WTC11 (cell line): ENCODE results near the gene VPS35L. TPM values are rescaled to one million over a fixed set of nuclear protein-coding genes. Genes with fewer than 3 reads are reported as not detected.

ENCODE experiments used
- ATAC-seq: fragments of 200-7000 bp; cut with Tn5 transposase; 2 replicates; pipeline ENCODE4 v1.10.0; 2021; ENCODE audit warnings: mild to moderate bottlenecking, moderate library complexity
- Bru-seq: library from RNA; stranded (reverse); fragments of 400-500 nt; gene quantifications from one replicate; lab custom pipeline; 2021; lab: Mats Ljungman, UMichigan
- CTCF ChIA-PET: fragments of 300-600 bp; sonication (Branson Sonifier 250); formaldehyde crosslinking; loops from one replicate; lab custom pipeline; 2021; ENCODE audit warnings: antibody characterized with exemption; lab: Charles Lee
- POLR2A ChIA-PET: fragments of 350-600 bp; sonication (Branson Sonifier 250); formaldehyde crosslinking; loops from one replicate; lab custom pipeline; 2021; ENCODE audit warnings: antibody characterized with exemption; lab: Charles Lee
- DNase-seq: peaks from one replicate; pipeline ENCODE4 v3.0.0; 2021; ENCODE audit warnings: low spot score
- H3K27ac Mint-ChIP-seq: 2 replicates; pipeline ENCODE4 v1.8.0; 2021; ENCODE audit warnings: mixed read lengths
- H3K27me3 Mint-ChIP-seq: 2 replicates; pipeline ENCODE4 v1.8.0; 2021; ENCODE audit warnings: low read depth, mild to moderate bottlenecking, moderate library complexity, mixed read lengths
- H3K36me3 Mint-ChIP-seq: 2 replicates; pipeline ENCODE4 v1.8.0; 2021; ENCODE audit warnings: mixed read lengths
- H3K4me1 Mint-ChIP-seq: 2 replicates; pipeline ENCODE4 v1.8.0; 2022; ENCODE audit warnings: mixed read lengths
- H3K4me3 Mint-ChIP-seq: 2 replicates; pipeline ENCODE4 v1.8.0; 2021; ENCODE audit warnings: mild to moderate bottlenecking, moderate library complexity, mixed read lengths
- H3K9me3 Mint-ChIP-seq: 2 replicates; pipeline ENCODE4 v1.8.0; 2021; ENCODE audit warnings: mixed read lengths
- AFF4 ChIP-seq: sonication (generic); formaldehyde crosslinking; IDR thresholded peaks from 2 replicates; pipeline ENCODE4 v1.8.1; 2023; ENCODE audit warnings: mild to moderate bottlenecking, missing genetic modification reagents, borderline replicate concordance
- ARID4B ChIP-seq: sonication (generic); formaldehyde crosslinking; IDR thresholded peaks from 2 replicates; pipeline ENCODE4 v1.8.0; 2023; ENCODE audit warnings: missing genetic modification reagents, mild to moderate bottlenecking, borderline replicate concordance
- ATF1 ChIP-seq: sonication (generic); formaldehyde crosslinking; IDR thresholded peaks from 2 replicates; pipeline ENCODE4 v1.8.1; 2023; ENCODE audit warnings: mild to moderate bottlenecking, moderate library complexity, missing genetic modification reagents
- ATF2 ChIP-seq: sonication (generic); formaldehyde crosslinking; IDR thresholded peaks from 2 replicates; pipeline ENCODE4 v1.8.1; 2022; ENCODE audit warnings: low read depth, missing genetic modification reagents, borderline replicate concordance
- CBFB ChIP-seq: sonication (generic); formaldehyde crosslinking; IDR thresholded peaks from 2 replicates; pipeline ENCODE4 v1.8.1; 2022; ENCODE audit warnings: mild to moderate bottlenecking, low read depth, missing genetic modification reagents
- CREM ChIP-seq: sonication (generic); formaldehyde crosslinking; IDR thresholded peaks from 2 replicates; pipeline ENCODE4 v1.8.1; 2022; ENCODE audit warnings: mild to moderate bottlenecking, missing genetic modification reagents, moderate library complexity
- E2F1 ChIP-seq: sonication (generic); formaldehyde crosslinking; IDR thresholded peaks from 2 replicates; pipeline ENCODE4 v1.8.0; 2022; ENCODE audit warnings: mild to moderate bottlenecking, missing genetic modification reagents
- ERG ChIP-seq: fragments of 250-450 bp; sonication (Bioruptor Pico); IDR thresholded peaks from 2 replicates; pipeline ENCODE4 v1.8.0; 2021; ENCODE audit warnings: mild to moderate bottlenecking
- FOXP1 ChIP-seq: sonication (generic); formaldehyde crosslinking; IDR thresholded peaks from 2 replicates; pipeline ENCODE4 v1.8.0; 2022; ENCODE audit warnings: missing genetic modification reagents, mild to moderate bottlenecking, moderate library complexity, borderline replicate concordance
- HMGXB4 ChIP-seq: sonication (generic); formaldehyde crosslinking; IDR thresholded peaks from 2 replicates; pipeline ENCODE4 v1.8.1; 2023; ENCODE audit warnings: mild to moderate bottlenecking, moderate library complexity, missing genetic modification reagents
- IRF1 ChIP-seq: sonication (generic); formaldehyde crosslinking; IDR thresholded peaks from 2 replicates; pipeline ENCODE4 v1.8.0; 2023; ENCODE audit warnings: missing genetic modification reagents
- MAX ChIP-seq: sonication (generic); formaldehyde crosslinking; IDR thresholded peaks from 2 replicates; pipeline ENCODE4 v1.8.0; 2022; ENCODE audit warnings: mild to moderate bottlenecking, missing genetic modification reagents
- NR2C2 ChIP-seq: sonication (generic); formaldehyde crosslinking; IDR thresholded peaks from 2 replicates; pipeline ENCODE4 v1.8.0; 2022; ENCODE audit warnings: mild to moderate bottlenecking, missing genetic modification reagents
- TEAD4 ChIP-seq: sonication (generic); formaldehyde crosslinking; IDR thresholded peaks from 2 replicates; pipeline ENCODE4 v1.8.0; 2022; ENCODE audit warnings: mild to moderate bottlenecking, missing genetic modification reagents
- ZMAT4 ChIP-seq: fragments of 250-450 bp; sonication (Bioruptor Pico); IDR thresholded peaks from 2 replicates; pipeline ENCODE4 v1.9.0; 2021; ENCODE audit warnings: mild to moderate bottlenecking
- ZNF219 ChIP-seq: sonication (generic); formaldehyde crosslinking; IDR thresholded peaks from 2 replicates; pipeline ENCODE4 v1.8.0; 2023; ENCODE audit warnings: missing genetic modification reagents, mild to moderate bottlenecking, borderline replicate concordance
- ZNF416 ChIP-seq: fragments of 250-450 bp; sonication (Bioruptor Pico); IDR thresholded peaks from 2 replicates; pipeline ENCODE4 v1.9.0; 2021; ENCODE audit warnings: mild to moderate bottlenecking, inconsistent platforms
- ZNF423 ChIP-seq: fragments of 250-450 bp; sonication (Bioruptor Pico); IDR thresholded peaks from 2 replicates; pipeline ENCODE4 v2.1.2; 2022; ENCODE audit warnings: mild to moderate bottlenecking, moderate library complexity
- long read RNA-seq, 3 experiments: library from RNA in 1 of 3; library from capped mRNA in 1 of 3; library from polyadenylated mRNA in 1 of 3; unstranded in 2 of 3; stranded (forward) in 1 of 3; transcript quantifications; one replicate each; pipeline ENCODE4 v2.0.0, GENCODE V29; 2021
- total RNA-seq: library from RNA; stranded (reverse); gene quantifications from 3 replicates; pipeline ENCODE4 v1.2.3, GENCODE V29; 2021

VPS35L gene
- 59.7 to 71.7 TPM (median 65.5 TPM) in 3 replicates for total RNA-seq
- percentile 69 among the genes with signal in this experiment for Bru-seq, nascent RNA
- long read RNA-seq, experiment 1, transcript VPS35L-203 (31 exons, 3,855 nt) = major isoform, 231 of 327 reads
- long read RNA-seq, experiment 1, partial matches to known transcripts = 49 of 327 reads
- long read RNA-seq, experiment 1, other reads (novel, unspliced or antisense) = 46 of 327 reads
- long read RNA-seq, experiment 2, partial matches to known transcripts = 38 of 60 reads
- long read RNA-seq, experiment 2, other reads (novel, unspliced or antisense) = 18 of 60 reads
- long read RNA-seq, experiment 3, transcript VPS35L-203 (31 exons, 3,855 nt) = major isoform, 6 of 12 reads
- long read RNA-seq, experiment 3, partial matches to known transcripts = 3 of 12 reads
- long read RNA-seq, experiment 3, other reads (novel, unspliced or antisense) = 3 of 12 reads

- Mint-ChIP-seq H3K4me3 (peak within 1 kb of the TSS; percentile 94), H3K9me3 (peaks cover 3% of the 10 kb centered on the region; the same call in 1 of the 2 replicates), H3K36me3 (peaks cover 19% of the 10 kb centered on the region), H3K27ac (peak within 1 kb of the TSS; percentile 98), H3K27me3 (no peaks in the 10 kb centered on the region), H3K4me1 (peaks cover 20% of the 10 kb centered on the region)
- ATAC-seq (peak; percentile 89), DNase-seq (peak; percentile 98)
- CTCF ChIA-PET = interaction anchor here (0.6 to 3.0 kb wide), 39 partner anchors 13 to 1186 kb away, joined by 3 to 50 read pairs (median 4); partner anchors contain the start of genes CCP110, GDE1, GPRC5B and IQCK
- POLR2A ChIA-PET = interaction anchor here (0.6 to 2.4 kb wide), 9 partner anchors 18 to 327 kb away, joined by 3 to 23 read pairs (median 5); partner anchors contain the start of genes CCP110, GDE1, IQCK and KNOP1
- TF ChIP-seq HMGXB4 (CRISPR knock-in tag) = no peak; the same call in none of the 2 replicates
- TF ChIP-seq MAX (CRISPR knock-in tag) = no peak; the same call in 1 of the 2 replicates
- TF ChIP-seq E2F1 = no peak
- TF ChIP-seq CREM (CRISPR knock-in tag) = no peak; the same call in 1 of the 2 replicates
- no peak for TF ChIP-seq IRF1 (CRISPR knock-in tag)
- TF ChIP-seq CBFB (CRISPR knock-in tag) = no peak
- no peak for TF ChIP-seq ZMAT4 (CRISPR knock-in tag)
- TF ChIP-seq ERG = no peak
- no peak for TF ChIP-seq TEAD4 (CRISPR knock-in tag)
- peak; percentile 42 for TF ChIP-seq FOXP1 (CRISPR knock-in tag)
- TF ChIP-seq AFF4 = peak; percentile 31; the same call in 1 of the 2 replicates
- no peak for TF ChIP-seq ATF1 (CRISPR knock-in tag)
- no peak for TF ChIP-seq ZNF423
- TF ChIP-seq NR2C2 (CRISPR knock-in tag) = peak; percentile 24; the same call in 1 of the 2 replicates
- no peak for TF ChIP-seq ATF2 (CRISPR knock-in tag)
- TF ChIP-seq ZNF219 (CRISPR knock-in tag) = no peak
- no peak for TF ChIP-seq ZNF416 (CRISPR knock-in tag)
- no peak for TF ChIP-seq ARID4B
Observed at GRCh38 chr16:19555186-19555937, at the start of gene VPS35L. TSS of gene VPS35L (plus strand) at chr16:19555703. CDS start at chr16:19555730, 27 bp downstream.
